HL-60 (cell line): ENCODE measurements around the gene IFIT1B.

Source experiments
- CTCF ChIP-seq: IDR thresholded peaks from one replicate; pipeline ENCODE4 v1.5.1; 2011; ENCODE audit warnings: low read length, control low read depth, inconsistent platforms; ENCODE audit not compliant: insufficient read depth
- POLR2AphosphoS5 ChIP-seq: IDR thresholded peaks from 2 replicates; pipeline ENCODE4 v1.6.1; 2012; ENCODE audit warnings: low read depth
- SPI1 ChIP-seq: IDR thresholded peaks from 2 replicates; pipeline ENCODE4 v1.6.1; 2012; ENCODE audit warnings: low read depth, mild to moderate bottlenecking, borderline replicate concordance

GRCh38 chr10:89374713-89375141, 3.1 kb upstream of the IFIT1B start:
- TF ChIP-seq POLR2AphosphoS5 (no peak), CTCF (no peak), SPI1 (no peak)
